HL-60 (cell line): ENCODE data around the gene PNPLA7.
A peak's percentile ranks its signal among the peaks of the same experiment; 100 is the strongest.
"Not testable (repeated sequence)": the region's sequence is repeated elsewhere in the genome, so short reads cannot be mapped to it uniquely, and the experiment has no call there.

ENCODE experiments used
- DNase-seq, 2 experiments: peaks; one replicate each; pipeline ENCODE4 v3.0.0-alpha.2; 2010 to 2020; ENCODE audit warnings: low read depth in 1 of 2, low spot score in 1 of 2
- H3K27ac ChIP-seq: fragments of 250-450 bp; sonication (Bioruptor Pico); replicated peaks from 2 replicates; pipeline ENCODE4 v1.5.1; 2020; ENCODE audit warnings: mild to moderate bottlenecking, moderate library complexity
- H3K27me3 ChIP-seq: fragments of 250-450 bp; sonication (Bioruptor Pico); 2 replicates; pipeline ENCODE4 v1.5.1; 2021; ENCODE audit warnings: mild to moderate bottlenecking, moderate library complexity; ENCODE audit not compliant: insufficient read depth, poor library complexity, severe bottlenecking
- H3K4me3 ChIP-seq: replicated peaks from 2 replicates; pipeline ENCODE4 v1.5.1; 2011; ENCODE audit warnings: mild to moderate bottlenecking, control low read depth, low read length; ENCODE audit not compliant: insufficient read depth
- CTCF ChIP-seq: IDR thresholded peaks from one replicate; pipeline ENCODE4 v1.5.1; 2011; ENCODE audit warnings: low read length, control low read depth, inconsistent platforms; ENCODE audit not compliant: insufficient read depth
- GABPA ChIP-seq: IDR thresholded peaks from 2 replicates; pipeline ENCODE4 v1.6.1; 2012; ENCODE audit warnings: low read depth
- POLR2AphosphoS5 ChIP-seq: IDR thresholded peaks from 2 replicates; pipeline ENCODE4 v1.6.1; 2012; ENCODE audit warnings: low read depth
- REST ChIP-seq: IDR thresholded peaks from 2 replicates; pipeline ENCODE4 v1.6.1; 2012; ENCODE audit warnings: low read depth; ENCODE audit not compliant: insufficient replicate concordance
- SPI1 ChIP-seq: IDR thresholded peaks from 2 replicates; pipeline ENCODE4 v1.6.1; 2012; ENCODE audit warnings: low read depth, mild to moderate bottlenecking, borderline replicate concordance

The PNPLA7 gene

GRCh38 chr9:137534256-137535119 lies 15.7 kb downstream of the PNPLA7 start:
- Histone ChIP-seq H3K27ac (peak overlapping the region; percentile 50), H3K4me3 (no peak overlapping the region), H3K27me3 (no peaks in the 10 kb centered on the region)
- no peak for TF ChIP-seq REST
- peak; percentile 28 for TF ChIP-seq CTCF
- DNase-seq: peak; percentile 41 to 70

GRCh38 chr9:137532891-137533468 lies 17.2 kb downstream of the PNPLA7 start:
- not testable (repeated sequence) for H3K27me3 ChIP-seq, H3K4me3 ChIP-seq, H3K27ac ChIP-seq, DNase-seq

GRCh38 chr9:137531099-137531765 lies 19.0 kb downstream of the PNPLA7 start:
- no peak overlapping the region for H3K4me3 ChIP-seq
- no peak for TF ChIP-seq GABPA
- TF ChIP-seq SPI1: no peak
- TF ChIP-seq CTCF: no peak
- no peak for TF ChIP-seq REST
- no peak for TF ChIP-seq POLR2AphosphoS5
- H3K27me3 ChIP-seq: no peaks in the 10 kb centered on the region
- H3K27ac ChIP-seq: no peak overlapping the region
- DNase-seq: no peak

GRCh38 chr9:137530331-137530730 lies 19.9 kb downstream of the PNPLA7 start:
- no peak overlapping the region for H3K27ac ChIP-seq

More at GRCh38 chr9:137530331-137530730, 19.9 kb downstream of the PNPLA7 start:
- Histone ChIP-seq H3K27me3 (no peaks in the 10 kb centered on the region), H3K4me3 (no peak overlapping the region)
- DNase-seq: no peak
- TF ChIP-seq SPI1 (no peak), POLR2AphosphoS5 (no peak), CTCF (no peak), GABPA (no peak), REST (no peak)
